CMK (cell line): Measurements from ENCODE around the gene NLE1.
"Not testable (repeated sequence)": the region's sequence is repeated elsewhere in the genome, so short reads cannot be mapped to it uniquely, and the experiment has no call there.

Source experiments
- DNase-seq: peaks from one replicate; pipeline ENCODE4 v3.0.0-alpha.2; 2010; ENCODE audit warnings: low read depth

NLE1 gene

DNA sequence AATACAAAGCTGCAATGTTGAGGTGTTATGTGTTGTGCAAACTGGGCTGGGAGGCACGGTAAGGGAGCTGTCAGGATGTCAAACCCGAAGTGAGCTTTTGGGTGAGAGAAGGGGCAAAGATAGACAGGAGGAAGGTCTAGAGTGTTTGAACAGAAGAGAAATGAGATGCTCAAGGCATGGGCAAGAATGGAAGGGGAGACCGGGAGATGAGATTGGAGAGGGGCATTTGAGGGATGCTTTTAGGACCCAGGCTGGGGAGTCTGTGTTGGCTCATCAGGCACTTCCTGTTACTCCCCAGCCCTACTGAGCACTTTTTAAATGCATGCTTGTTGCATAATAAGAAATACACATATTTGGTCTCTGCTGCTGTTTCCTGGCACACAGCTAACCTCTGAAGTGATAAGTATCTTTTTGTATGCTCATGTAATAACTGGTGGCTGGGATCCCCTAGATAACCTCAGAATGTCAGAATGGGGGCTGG, 19.2 kb upstream of the NLE1 start:
- DNase-seq, result no peak

- no peak for DNase-seq
Measured at GRCh38 chr17:35160354-35161201, 18.5 kb upstream of the NLE1 start.

GRCh38 chr17:35159940-35160339, 17.8 kb upstream of the NLE1 start:
- DNase-seq, result no peak

- no peak for DNase-seq
Measured at GRCh38 chr17:35155246-35155645, 13.1 kb upstream of the NLE1 start.

- no peak for DNase-seq
Measured at GRCh38 chr17:35154196-35155165, 12.4 kb upstream of the NLE1 start.

- no peak for DNase-seq
Measured at GRCh38 chr17:35152421-35153140, 10.5 kb upstream of the NLE1 start.

- not testable (repeated sequence) for DNase-seq
Measured at GRCh38 chr17:35151080-35151479, 9.0 kb upstream of the NLE1 start.

- DNase-seq, result no peak
Measured at GRCh38 chr17:35149941-35150340, 7.8 kb upstream of the NLE1 start.

DNA sequence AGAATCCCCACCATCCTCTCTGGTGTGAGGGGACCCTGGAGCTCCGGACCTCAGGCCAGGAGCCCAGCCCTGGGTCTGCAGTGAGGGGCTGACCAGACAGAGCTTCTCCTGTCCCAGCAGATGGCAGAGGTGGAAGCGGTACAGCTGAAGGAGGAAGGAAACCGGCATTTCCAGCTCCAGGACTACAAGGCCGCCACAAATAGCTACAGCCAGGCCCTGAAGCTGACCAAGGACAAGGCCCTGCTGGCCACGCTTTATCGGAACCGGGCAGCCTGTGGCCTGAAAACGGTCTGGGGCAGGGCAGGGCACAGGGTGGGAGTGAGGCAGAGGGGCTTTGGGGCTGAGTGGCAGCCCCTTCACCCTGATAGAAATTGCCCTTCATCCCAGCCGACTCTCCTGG, 6.0 kb upstream of the NLE1 start:
- no peak for DNase-seq

DNA sequence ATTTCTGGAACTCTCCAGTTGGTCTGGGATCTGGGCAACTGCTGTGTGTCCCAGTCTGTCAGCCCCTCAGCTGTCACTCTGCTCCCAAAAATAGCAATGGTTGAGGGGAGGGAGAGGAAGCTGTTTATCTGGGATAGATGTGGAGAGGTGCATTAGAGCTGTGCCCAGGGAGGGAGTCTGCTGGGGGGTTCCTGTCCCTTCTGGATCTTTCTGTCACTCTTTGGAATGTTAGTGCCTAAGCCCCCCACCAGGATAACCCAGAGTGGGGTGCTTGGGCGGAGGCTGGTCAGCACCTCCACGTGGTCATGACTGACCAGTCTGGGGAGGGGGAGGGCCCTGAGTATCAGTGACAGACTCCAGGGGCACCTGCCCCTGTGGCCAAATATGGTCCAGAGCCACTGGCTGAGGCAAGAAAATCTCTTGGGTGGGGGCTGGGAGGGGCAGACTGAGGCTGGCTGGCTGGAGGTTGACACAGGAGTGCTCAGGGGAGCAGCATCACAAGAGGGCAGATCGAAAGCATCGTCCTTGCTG, 5.3 kb upstream of the NLE1 start, which contains the start of gene UNC45B:
Gene UNC45B, plus strand, starts transcription at position 443 of the 531 bp plus-strand sequence. CDS start 447 bp downstream, outside the sequence.
- no peak for DNase-seq

- no peak for DNase-seq
Measured at GRCh38 chr17:35146214-35146833, 4.2 kb upstream of the NLE1 start.

DNA sequence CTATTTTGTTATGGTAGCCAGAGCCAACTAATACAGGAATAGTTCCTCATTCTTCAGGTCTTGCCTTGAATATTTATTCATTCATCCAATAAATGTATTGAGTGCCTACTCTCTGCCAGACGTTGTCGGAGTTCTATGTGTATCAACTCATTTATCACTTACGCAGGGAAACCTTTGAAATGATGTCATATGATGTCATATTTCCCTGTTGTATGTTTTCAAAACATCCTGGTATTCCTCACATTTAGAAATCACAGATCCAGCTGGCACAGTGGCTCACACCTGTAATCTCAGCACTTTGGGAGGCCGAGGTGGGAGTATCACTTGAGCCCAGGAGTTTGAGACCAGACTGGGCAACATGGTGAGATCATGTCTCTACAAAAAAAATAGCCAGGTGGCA, 2.7 kb upstream of the NLE1 start:
- no peak for DNase-seq

DNA sequence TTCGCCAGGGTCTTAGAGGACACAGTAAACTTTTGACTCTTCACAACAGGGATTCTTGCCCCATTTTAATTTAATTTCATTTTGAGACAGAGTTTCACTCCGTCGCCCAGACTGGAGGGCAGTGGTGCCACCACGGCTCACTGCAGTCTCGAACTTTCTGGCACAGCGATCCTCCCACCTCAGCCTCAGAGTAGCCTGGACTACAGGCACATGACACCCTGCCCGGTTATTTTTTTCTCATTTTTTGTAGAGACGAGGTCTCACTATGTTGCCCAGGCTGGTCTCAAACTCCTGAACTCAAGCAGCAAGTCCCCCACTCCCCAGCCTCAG, 329 bp upstream of the NLE1 start:
- DNase-seq, result no peak

GRCh38 chr17:35138218-35138617, 3.9 kb downstream of the NLE1 start:
- no peak for DNase-seq

DNA sequence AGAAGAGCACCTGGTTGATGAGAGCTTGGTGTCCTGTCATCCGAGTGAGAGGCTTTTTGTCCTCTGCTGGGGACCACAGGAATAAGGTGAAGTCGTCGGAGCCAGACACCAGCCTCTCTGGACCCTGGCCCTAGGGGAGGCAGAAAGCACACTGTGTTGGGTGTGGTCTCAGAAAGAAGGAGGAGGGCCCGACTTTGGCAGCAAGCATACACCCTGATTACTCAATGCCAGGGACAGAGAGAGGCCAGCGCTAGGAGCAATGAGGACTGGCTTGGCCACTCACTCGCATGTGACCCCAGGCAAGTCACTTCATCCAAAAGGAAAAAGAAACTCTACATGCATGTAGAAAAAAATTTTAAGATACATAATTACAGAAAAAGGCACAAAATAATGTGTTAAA, 6.8 kb downstream of the NLE1 start:
- DNase-seq, result no peak

GRCh38 chr17:35132816-35133550, 9.1 kb downstream of the NLE1 start:
- no peak for DNase-seq

DNA sequence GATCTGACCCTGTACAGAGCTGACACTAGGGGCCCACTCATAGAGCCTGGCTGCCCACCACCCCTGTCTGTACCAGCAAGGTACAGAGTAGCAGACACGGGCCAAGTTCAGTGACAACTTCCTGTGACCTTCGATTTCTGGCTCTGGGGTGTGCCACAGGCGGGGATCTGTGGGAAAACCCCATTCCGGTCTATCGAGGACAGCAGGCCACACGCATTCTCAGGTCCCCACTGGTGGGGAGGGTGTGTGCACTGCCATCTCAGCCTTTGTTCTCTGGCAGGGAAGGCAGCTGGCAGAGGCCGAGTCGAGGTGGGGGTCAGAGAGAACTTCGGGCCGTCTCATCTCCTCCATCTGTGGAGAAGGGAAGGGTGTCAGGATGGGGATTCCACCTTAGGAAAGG, 10.0 kb downstream of the NLE1 start:
- DNase-seq, result no peak

- DNase-seq, result no peak
Measured at GRCh38 chr17:35130392-35130791, 11.7 kb downstream of the NLE1 start.

DNA sequence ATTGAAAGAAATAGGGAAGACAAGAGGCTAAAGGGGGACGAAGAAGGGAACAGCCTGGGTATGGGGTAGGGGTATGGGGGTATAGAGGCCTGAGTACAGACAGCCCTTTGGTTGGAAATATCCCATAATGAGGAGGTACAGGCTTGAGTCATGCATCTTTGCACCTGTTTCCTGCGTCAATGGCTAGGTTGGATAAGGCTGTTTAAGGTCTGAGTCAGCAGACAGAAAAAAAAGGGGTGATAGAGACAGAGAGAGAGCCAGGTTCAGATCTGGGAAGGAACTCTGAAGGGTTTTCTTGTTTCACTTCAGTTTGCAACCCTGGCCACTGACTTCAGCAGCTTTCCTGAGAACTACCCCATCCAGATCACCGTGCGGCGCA, 12.1 kb downstream of the NLE1 start:
- DNase-seq, result no peak

- DNase-seq, result no peak
Measured at GRCh38 chr17:35129154-35129972, 12.7 kb downstream of the NLE1 start.
